GM12873 (cell line): Measurements from ENCODE around the gene SERPINA1.

Experiments
- CTCF ChIP-seq: IDR thresholded peaks from 2 replicates; pipeline ENCODE4 v1.5.1; 2012; ENCODE audit warnings: low read depth, mild to moderate bottlenecking, moderate library complexity, low read length, control low read depth; ENCODE audit not compliant: insufficient read depth; ENCODE audit errors: missing control alignments

The SERPINA1 gene

GRCh38 chr14:94362614-94363133 lies 25.7 kb downstream of the SERPINA1 start:
- no peak for TF ChIP-seq CTCF

GRCh38 chr14:94361682-94362081 lies 26.7 kb downstream of the SERPINA1 start:
- TF ChIP-seq CTCF = no peak

- no peak for TF ChIP-seq CTCF
These were observed 27.3 kb downstream of the SERPINA1 start for GRCh38 chr14:94360945-94361565.

- TF ChIP-seq CTCF = no peak
These were observed 31.2 kb downstream of the SERPINA1 start for GRCh38 chr14:94357166-94357565.

- TF ChIP-seq CTCF = no peak
These were observed 31.9 kb downstream of the SERPINA1 start for GRCh38 chr14:94356379-94357056.

- TF ChIP-seq CTCF = peak; percentile 47
These were observed 33.1 kb downstream of the SERPINA1 start for GRCh38 chr14:94355191-94355794.

GRCh38 chr14:94354638-94355185 lies 33.7 kb downstream of the SERPINA1 start:
- TF ChIP-seq CTCF = no peak
